ENCODE results near the gene OSBPL3. TPM values are rescaled to one million over a fixed set of nuclear protein-coding genes. Genes with fewer than 3 reads are reported as not detected.

OSBPL3 gene
- total RNA-seq, 1 experiment from 2014 or later, result 8.6 TPM

- WGBS (ENCODE audit: extremely low coverage, insufficient read length, low lambda C conversion rate), result no CpG with 5 or more reads among the region's 8 CpGs
- Mint-ChIP-seq H3K27ac (peak overlapping the region in 2 of 3 experiments; percentile 52 to 88; a peak in 5 of 7 replicates), H3K27me3 (ENCODE audit: low read depth) (no peaks in the 10 kb centered on the region), H3K36me3 (ENCODE audit: insufficient read depth in 1 of 3, low read depth in 3 of 3) (no peaks in the 10 kb centered on the region), H3K4me1 (peaks cover 18 to 21% of the 10 kb centered on the region in 2 experiments), H3K9me3 (no peaks in the 10 kb centered on the region), H3K4me3 (no peak overlapping the region)
- no peak overlapping the region for H2AK5ac ChIP-seq (ENCODE audit: insufficient read length, low read length)
- no peak overlapping the region for H2BK12ac ChIP-seq (ENCODE audit: insufficient read length, low read depth, low read length)
- no peak overlapping the region for H3K14ac ChIP-seq (ENCODE audit: insufficient read depth, low read length)
- H2BK120ac ChIP-seq (ENCODE audit: low read depth, low read length, poor library complexity, severe bottlenecking), result no peak overlapping the region
- no peak overlapping the region for H4K5ac ChIP-seq (ENCODE audit: insufficient read length, low read depth, low read length)
- H3K9me3 ChIP-seq (ENCODE audit: control insufficient read depth, low read depth, low read length), result no peaks in the 10 kb centered on the region
- no peak overlapping the region for H2BK15ac ChIP-seq (ENCODE audit: low read depth, low read length)
- H3K23me2 ChIP-seq (ENCODE audit: insufficient read length, low read depth, low read length, poor library complexity, severe bottlenecking), result no peaks in the 10 kb centered on the region
- no peak overlapping the region for H3K4ac ChIP-seq (ENCODE audit: low read depth, low read length)
- H3T11ph ChIP-seq (ENCODE audit: low read length), result no peak overlapping the region
- no peak overlapping the region for H4K8ac ChIP-seq (replicated peaks; ENCODE audit: insufficient read length, low read depth, low read length)
- H3K4me1 ChIP-seq (ENCODE audit: insufficient read depth, low read length), result peaks cover 9% of the 10 kb centered on the region
- no peak overlapping the region for H2AFZ ChIP-seq (ENCODE audit: low read length)
- no peak overlapping the region for H2BK20ac ChIP-seq (ENCODE audit: low read depth, low read length, poor library complexity, severe bottlenecking)
- H3K9ac ChIP-seq (ENCODE audit: extremely low read depth, insufficient read length, low read length), result no peak overlapping the region
- H3K27me3 ChIP-seq (ENCODE audit: insufficient read depth, low read length), result no peaks in the 10 kb centered on the region
- H3K23ac ChIP-seq (ENCODE audit: insufficient read length, low read depth, low read length), result no peak overlapping the region
- H3K56ac ChIP-seq (ENCODE audit: insufficient read length, low read depth, low read length), result no peak overlapping the region
- no peak for TF ChIP-seq CTCF (conservative IDR thresholded peaks at IDR 0.05)
- H2BK5ac ChIP-seq (ENCODE audit: insufficient read length, low read length), result no peak overlapping the region
- no peaks in the 10 kb centered on the region for H4K20me1 ChIP-seq (ENCODE audit: control insufficient read depth, insufficient read depth, insufficient read length)
- H3K79me1 ChIP-seq (ENCODE audit: insufficient read depth, low read depth, low read length, poor library complexity, severe bottlenecking), result peaks cover 3% of the 10 kb centered on the region
- H3K18ac ChIP-seq (ENCODE audit: insufficient read length, low read depth, low read length), result no peak overlapping the region
- H3K79me2 ChIP-seq (ENCODE audit: insufficient read depth, low read length), result no peaks in the 10 kb centered on the region; the same call in 1 of the 2 replicates
- no peak overlapping the region for H3K4me2 ChIP-seq (ENCODE audit: insufficient read depth, insufficient read length, low read length)
- no peak overlapping the region for H4K91ac ChIP-seq (ENCODE audit: insufficient read length, low read depth, low read length)
- DNase-seq, result peak; percentile 28
- H3K27ac ChIP-seq (ENCODE audit: insufficient read length, low read depth, low read length), result no peak overlapping the region
These were observed 13.9 kb downstream of the OSBPL3 start for GRCh38 chr7:24965831-24966708.

Measured in H9 (cell line).